SKM-1 treated with dmso at 0.1 percent for 144 hours (cell line): ENCODE results near the gene CASP6.

ENCODE experiments used
- DNase-seq: peaks from one replicate; lab custom pipeline; 2025; ENCODE audit not compliant: unreplicated experiment; lab: John Stamatoyannopoulos, UW

CASP6 gene

GRCh38 chr4:109702950-109703663, at the start of gene CASP6:
Gene CASP6 (minus strand): TSS chr4:109703445. CDS start chr4:109703395, 50 bp downstream.
- DNase-seq, result peak; percentile 69

GRCh38 chr4:109752525-109752924, 49.3 kb upstream of the CASP6 start:
- peak; percentile 17 for DNase-seq

GRCh38 chr4:109751852-109752251, 48.6 kb upstream of the CASP6 start:
- DNase-seq, result no peak

GRCh38 chr4:109750652-109751244, 47.5 kb upstream of the CASP6 start:
- no peak for DNase-seq

- DNase-seq, result no peak
Measured at GRCh38 chr4:109749388-109750082, 46.3 kb upstream of the CASP6 start.

- DNase-seq, result no peak
Measured at GRCh38 chr4:109748114-109748513, 44.9 kb upstream of the CASP6 start.

- no peak for DNase-seq
Measured at GRCh38 chr4:109746728-109747127, 43.5 kb upstream of the CASP6 start.

GRCh38 chr4:109745830-109746229, 42.6 kb upstream of the CASP6 start:
- no peak for DNase-seq

GRCh38 chr4:109739547-109739946, 36.3 kb upstream of the CASP6 start:
- DNase-seq, result no peak

GRCh38 chr4:109738104-109738872, 35.0 kb upstream of the CASP6 start:
- DNase-seq, result no peak

GRCh38 chr4:109735566-109736365, 32.5 kb upstream of the CASP6 start:
- DNase-seq, result no peak

- no peak for DNase-seq
Measured at GRCh38 chr4:109733728-109734127, 30.5 kb upstream of the CASP6 start.

GRCh38 chr4:109730619-109731545, 27.6 kb upstream of the CASP6 start:
- no peak for DNase-seq

GRCh38 chr4:109729718-109730618, 26.7 kb upstream of the CASP6 start, which contains the start of gene PLA2G12A:
Gene PLA2G12A (minus strand): TSS chr4:109730070. CDS start chr4:109729809, 261 bp downstream.
- peak; percentile 55 for DNase-seq

- peak; percentile 8 for DNase-seq
Measured at GRCh38 chr4:109729117-109729717, 26.0 kb upstream of the CASP6 start.

- no peak for DNase-seq
Measured at GRCh38 chr4:109728385-109728784, 25.1 kb upstream of the CASP6 start.

- DNase-seq, result no peak
Measured at GRCh38 chr4:109723110-109723509, 19.9 kb upstream of the CASP6 start.

- DNase-seq, result no peak
Measured at GRCh38 chr4:109722357-109722756, 19.1 kb upstream of the CASP6 start.
